GM12891 (cell line): ENCODE results near the gene BAZ2A.

Source experiments
- POLR2A ChIP-seq: IDR thresholded peaks from 2 replicates; pipeline ENCODE4 v1.6.1; 2011; ENCODE audit warnings: low read depth, low read length, control low read depth
- POLR2AphosphoS5 ChIP-seq: IDR thresholded peaks from 2 replicates; pipeline ENCODE4 v1.6.1; 2011; ENCODE audit warnings: low read depth, low read length, control low read depth

- TF ChIP-seq POLR2A = no peak
- no peak for TF ChIP-seq POLR2AphosphoS5
Observed at GRCh38 chr12:56622535-56622934, 7.6 kb downstream of the BAZ2A start.
